Eye (tissue), 1 donor: Measurements from ENCODE around the gene UQCR11.
A peak's percentile ranks its signal among the peaks of the same experiment; 100 is the strongest.
"Not testable (repeated sequence)": the region's sequence is repeated elsewhere in the genome, so short reads cannot be mapped to it uniquely, and the experiment has no call there.

Source experiments
- DNase-seq: peaks from one replicate; pipeline ENCODE4 v3.0.0-alpha.2; 2015

Gene UQCR11

GRCh38 chr19:1605236-1606137 lies at the start of gene UQCR11:
Gene UQCR11 (minus strand): TSS chr19:1605462. CDS start chr19:1605409, 53 bp downstream.
- DNase-seq, result peak; percentile 98

DNA sequence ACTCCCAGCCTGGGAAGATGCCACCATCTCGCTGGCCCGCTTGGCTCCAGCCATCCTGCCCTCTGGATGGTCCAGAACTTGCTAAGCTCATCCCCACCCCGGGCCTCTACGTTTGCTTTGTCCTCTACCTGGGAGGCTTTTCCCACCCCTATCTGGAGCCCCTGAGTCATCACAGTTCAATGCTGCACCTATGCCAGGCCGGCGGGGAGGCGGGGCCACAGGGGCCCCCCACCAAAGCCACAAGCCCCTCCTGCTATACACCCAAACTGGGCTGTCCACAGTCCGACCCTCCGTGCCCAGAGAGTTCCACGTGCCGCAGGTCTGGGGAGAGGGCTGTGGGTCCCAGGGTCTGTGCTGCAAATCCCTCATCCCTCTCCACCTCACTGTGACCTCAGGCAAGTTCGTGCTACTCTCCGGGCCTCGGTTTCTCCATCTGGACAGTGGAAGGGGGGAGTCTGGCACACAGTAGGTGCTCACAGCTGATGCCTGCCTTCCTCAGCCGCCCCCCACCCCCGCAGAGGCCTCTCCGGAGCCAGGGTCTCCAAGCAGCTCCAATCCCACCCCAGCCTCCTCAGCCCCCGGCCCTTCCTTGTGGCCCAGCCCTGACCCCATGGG lies 49.0 kb upstream of the UQCR11 start:
- DNase-seq, result no peak

GRCh38 chr19:1653300-1653628 lies 48.0 kb upstream of the UQCR11 start:
- DNase-seq, result no peak

DNA sequence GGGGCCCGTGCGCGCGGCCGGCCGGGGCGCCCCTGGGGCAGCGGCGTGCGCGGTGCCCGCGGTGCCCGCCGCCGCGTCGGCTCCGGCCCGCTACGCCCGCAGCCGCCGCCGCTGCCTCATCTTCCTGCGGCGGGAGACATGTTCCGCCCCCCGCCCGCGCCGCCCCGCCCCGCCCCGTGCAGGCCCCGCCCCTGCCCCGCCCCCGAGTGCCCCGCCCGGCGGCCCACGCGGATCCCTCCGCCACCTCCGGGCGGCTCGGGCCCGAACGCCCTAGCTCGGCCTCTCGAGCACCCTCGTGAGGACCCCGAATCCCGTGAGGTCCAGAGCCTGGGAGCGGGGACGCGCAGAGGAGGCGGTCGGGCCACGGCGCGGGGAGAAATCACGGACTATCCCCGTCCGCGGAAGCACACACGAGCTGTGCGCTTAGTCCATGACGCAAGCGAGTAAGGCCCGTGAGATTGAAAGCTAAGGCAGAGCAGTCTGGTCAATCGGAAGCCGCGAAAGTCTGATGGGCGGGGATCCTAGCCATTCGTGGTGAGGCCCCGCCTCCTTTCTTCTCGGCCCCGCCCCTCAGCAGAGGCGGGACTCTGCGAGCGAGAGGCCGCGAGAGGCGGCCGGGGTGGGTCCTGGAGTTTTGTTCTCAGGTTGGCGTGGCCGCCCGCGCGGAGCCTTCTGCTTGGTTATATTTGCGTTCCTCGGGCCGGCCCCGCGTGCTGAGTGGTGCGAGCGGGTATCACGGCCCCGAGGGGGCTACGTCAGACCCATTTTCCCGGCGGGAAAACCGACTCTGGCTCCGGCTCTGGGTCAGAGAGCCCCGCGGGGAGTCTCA lies 47.4 kb upstream of the UQCR11 start, which contains the start of gene TCF3:
Gene TCF3, minus strand, starts transcription at position 145 of the 829 bp plus-strand sequence. CDS start 2,367 bp downstream, outside the sequence.
- DNase-seq, result peak; percentile 100

GRCh38 chr19:1651568-1652291 lies 46.5 kb upstream of the UQCR11 start:
- DNase-seq, result peak; percentile 75

DNA sequence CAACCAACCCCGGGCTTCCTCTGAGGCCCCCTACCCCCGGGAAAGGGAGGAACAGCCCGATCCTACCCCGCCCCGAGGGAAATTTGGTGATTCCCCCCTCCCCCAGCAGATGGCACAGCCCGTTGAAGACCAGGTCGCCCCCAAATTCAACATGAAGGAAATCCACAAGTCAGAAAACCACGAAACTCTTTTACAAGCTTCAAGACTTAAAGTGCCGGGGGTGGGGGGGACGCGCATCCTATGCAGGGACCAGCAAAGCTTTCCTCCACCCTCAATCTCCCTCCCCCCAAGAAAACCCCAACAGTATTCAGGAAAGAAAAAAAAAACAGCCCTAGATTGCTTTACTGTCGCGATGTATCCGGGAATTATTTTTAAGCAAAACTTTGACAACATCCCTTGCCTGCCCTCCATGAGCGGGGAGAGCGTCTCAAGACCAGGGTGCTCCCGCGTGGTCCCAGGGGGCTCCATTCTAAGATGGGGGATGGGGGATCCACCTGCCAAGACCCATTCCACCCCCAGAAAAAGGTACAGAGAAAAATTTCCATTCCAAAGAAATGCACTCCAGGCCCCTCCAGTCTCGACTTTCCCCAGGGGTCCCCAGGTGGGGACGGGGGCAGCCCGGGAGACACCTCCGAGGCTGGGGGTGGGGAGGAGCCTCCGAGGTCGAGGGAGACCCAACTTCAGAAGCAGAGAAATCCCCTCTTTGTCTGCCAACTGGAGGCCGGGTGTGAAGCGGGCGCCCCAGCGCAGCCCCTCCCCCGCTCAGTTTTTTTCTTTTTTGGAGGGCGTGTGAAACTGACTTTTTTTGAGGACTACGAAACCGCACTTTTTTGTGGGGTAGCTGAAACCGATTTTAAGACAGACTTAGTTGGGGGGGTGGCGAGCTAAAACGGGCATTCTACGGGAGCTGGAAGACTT lies 45.6 kb upstream of the UQCR11 start:
- peak; percentile 85 for DNase-seq

- no peak for DNase-seq
Measured at GRCh38 chr19:1649706-1650649, 44.7 kb upstream of the UQCR11 start.

DNA sequence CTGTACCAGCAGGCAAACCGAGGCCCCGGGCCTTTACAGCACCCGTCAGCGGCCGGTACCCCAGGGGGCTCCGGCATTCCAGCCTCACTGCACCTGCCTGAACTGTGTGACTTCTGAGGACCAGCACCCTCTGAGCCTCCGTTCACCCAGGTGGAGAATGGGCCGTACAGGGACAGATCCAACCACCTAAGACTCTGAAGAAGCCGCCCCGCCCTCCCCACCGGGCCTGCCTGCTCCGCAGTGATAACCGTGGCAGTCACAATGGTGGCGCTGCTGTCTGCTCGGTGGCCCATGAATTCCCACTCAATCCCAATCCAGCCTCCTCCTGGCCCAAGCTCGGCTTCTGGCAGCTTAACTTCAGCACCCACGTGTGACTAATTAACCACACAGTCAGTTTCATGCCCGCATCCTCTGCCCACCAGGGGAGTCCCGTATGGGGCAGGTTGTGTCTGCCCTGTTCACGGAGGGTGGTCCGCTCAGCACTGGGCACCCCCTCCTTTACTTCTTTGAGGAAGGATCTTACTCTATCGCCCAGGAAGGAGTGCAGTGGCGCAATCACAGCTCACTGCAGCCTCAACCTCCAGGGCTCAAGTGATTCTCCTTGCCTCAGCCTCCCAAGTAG lies 43.8 kb upstream of the UQCR11 start:
- no peak for DNase-seq

DNA sequence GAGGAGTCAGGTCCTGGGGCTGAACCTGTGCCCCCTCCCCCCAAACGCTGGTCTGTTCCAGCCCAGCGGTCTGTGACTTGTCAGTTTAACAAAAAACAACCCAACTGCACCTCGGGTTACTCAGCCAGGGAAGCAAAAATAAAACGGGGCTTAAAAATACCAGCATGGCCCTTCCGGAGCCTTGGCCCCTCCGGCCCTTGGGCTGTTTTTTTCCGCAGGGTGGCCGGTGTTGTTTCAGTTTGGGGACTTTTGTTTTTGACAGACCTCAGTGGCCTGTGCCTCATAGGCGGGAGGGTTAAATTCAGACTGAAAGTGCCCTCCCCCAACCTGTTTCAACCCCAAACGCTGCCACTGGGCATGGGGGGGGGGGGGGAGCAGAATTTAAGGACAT lies 43.2 kb upstream of the UQCR11 start:
- DNase-seq, result no peak

- DNase-seq, result no peak
Measured at GRCh38 chr19:1647501-1648458, 42.5 kb upstream of the UQCR11 start.

- DNase-seq, result no peak
Measured at GRCh38 chr19:1646659-1647453, 41.6 kb upstream of the UQCR11 start.

DNA sequence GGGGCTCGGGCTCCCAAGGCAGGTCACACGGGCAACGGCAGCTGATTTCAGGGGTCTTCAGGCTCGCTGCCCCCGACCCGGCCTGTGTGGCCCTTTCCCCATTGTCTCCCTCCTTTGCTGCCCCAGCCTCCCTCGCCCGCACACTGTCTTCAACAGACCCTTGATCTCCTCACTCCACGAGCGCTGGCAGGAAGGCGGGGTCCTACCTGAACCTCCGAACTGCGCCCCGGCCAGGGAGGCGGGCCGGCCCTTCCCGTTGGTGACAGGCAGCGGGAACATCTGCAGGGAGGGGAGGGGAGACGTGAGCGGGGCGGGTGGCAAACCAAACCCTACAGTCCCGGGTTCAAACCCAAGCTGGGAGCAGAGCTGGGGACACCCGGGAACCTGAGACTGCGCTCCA lies 40.9 kb upstream of the UQCR11 start:
- DNase-seq, result no peak

- no peak for DNase-seq
Measured at GRCh38 chr19:1645299-1645698, 40.0 kb upstream of the UQCR11 start.

DNA sequence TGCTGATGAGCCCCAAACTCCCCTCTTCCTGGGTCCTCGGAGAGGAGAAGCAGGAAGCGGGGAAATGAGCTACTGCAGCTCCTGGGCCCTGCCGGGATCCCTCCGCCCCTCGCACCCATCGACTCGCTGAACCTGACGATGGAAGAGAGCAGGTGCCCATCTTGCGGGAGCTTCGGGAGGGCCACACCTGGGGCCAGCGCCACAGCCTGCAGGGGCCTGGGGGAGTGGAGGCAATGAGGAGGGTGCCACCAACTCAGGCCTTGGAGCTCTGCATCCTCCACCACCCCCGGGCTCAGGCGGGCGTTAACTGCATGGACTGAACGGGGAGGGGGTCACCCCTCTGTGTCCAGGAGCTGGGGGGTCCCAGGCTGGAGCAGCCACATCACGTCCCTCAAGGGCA lies 38.8 kb upstream of the UQCR11 start:
- no peak for DNase-seq

GRCh38 chr19:1640893-1641448 lies 35.7 kb upstream of the UQCR11 start:
- not testable (repeated sequence) for DNase-seq

DNA sequence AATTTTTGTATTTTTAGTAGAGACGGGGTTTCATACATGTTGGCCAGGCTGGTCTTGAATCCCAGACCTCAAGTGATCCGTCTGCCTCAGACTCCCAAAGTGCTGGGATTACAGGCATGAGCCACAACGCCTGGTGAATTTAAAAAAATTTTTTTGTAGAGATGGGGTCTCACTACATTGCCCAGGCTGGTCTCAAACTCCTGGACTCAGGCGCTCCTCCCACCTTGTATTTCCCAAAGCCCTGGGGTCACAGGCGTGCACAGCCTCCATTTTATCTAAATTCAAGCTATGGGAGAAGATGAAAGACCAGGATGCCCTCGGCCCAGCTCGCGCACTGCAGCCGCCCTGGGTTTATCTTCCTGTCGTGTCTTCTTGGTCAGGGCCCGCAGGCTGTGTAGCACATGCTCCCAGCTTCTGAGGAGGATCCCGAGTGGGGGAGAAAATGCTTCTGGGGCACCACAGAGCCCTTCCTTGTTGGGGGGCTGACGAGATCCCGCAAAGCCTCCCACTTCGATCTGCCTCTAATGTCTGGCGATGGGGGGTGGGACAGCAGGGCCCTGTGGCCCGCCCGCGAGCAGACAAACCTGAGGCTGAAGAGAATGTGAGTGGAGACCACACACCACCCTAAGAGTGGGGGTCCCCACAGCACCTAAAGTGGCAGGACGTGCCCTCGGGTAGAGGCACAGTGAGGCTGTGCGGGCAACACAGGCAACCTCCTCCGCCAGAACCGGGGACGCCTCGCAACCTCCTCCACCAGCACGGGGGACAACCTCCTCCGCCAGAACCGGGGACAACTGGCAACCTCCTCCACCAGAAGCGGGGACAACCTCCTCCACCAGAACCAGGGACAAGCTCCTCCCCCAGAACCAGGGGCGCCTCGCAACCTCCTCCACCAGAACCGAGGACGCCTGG lies 31.3 kb upstream of the UQCR11 start:
- no peak for DNase-seq

DNA sequence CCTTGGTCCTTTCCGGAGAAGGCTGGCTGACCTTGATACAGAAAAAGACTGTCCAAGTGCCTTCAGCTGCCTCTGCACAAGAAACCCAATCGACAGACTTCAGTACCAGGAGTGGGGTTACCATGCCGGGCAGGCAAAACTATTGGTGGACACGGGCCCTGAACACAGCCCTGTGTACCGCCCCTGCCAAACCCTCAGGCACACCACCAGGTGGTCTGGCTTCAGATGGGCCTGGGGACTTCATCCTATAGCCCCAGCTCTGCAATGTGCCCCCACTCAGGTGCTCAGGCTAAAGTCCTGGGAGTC lies 29.6 kb upstream of the UQCR11 start:
- DNase-seq, result no peak
